Measurements from ENCODE around the gene BRSK2. TPM values are rescaled to one million over a fixed set of nuclear protein-coding genes. Genes with fewer than 3 reads are reported as not detected.
A peak's percentile ranks its signal among the peaks of the same experiment; 100 is the strongest.

The BRSK2 gene
- total and polyA plus RNA-seq, 2 experiments from 2014 or later, result 4.7 to 13.6 TPM

GRCh38 chr11:1353383-1354124 is 36.2 kb upstream of the BRSK2 start:
- H3K27me3 ChIP-seq, result no peaks in the 10 kb centered on the region
- H3K9me2 ChIP-seq (replicated peaks; ENCODE audit: insufficient read depth), result no peaks in the 10 kb centered on the region
- H4K20me1 ChIP-seq (ENCODE audit: insufficient read depth, poor library complexity, severe bottlenecking), result no peaks in the 10 kb centered on the region
- no peak overlapping the region for H3K4me3 ChIP-seq
- no peak for TF ChIP-seq EZH2 (IDR thresholded peaks at IDR 0.05; ENCODE audit: borderline replicate concordance)
- TF ChIP-seq CTCF (IDR thresholded peaks at IDR 0.05; ENCODE audit: poor library complexity), result no peak
- TF ChIP-seq EZH2phosphoT487 (IDR thresholded peaks at IDR 0.05; ENCODE audit: low read depth, severe bottlenecking, unreplicated experiment), result no peak
- H3K27ac ChIP-seq, result no peak overlapping the region
- H3K79me2 ChIP-seq, result no peaks in the 10 kb centered on the region
- H3K9me3 ChIP-seq (ENCODE audit: low read depth), result no peaks in the 10 kb centered on the region
- no peak for DNase-seq (ENCODE audit: low spot score)
- no peak overlapping the region for H3K4me2 ChIP-seq
- 81% methylated on average over 30 of the region's 32 CpGs for WGBS (ENCODE audit: low lambda C conversion rate, missing lambda C conversion rate)
- no peak overlapping the region for H2AFZ ChIP-seq
- H3K4me1 ChIP-seq (ENCODE audit: insufficient read depth), result peaks cover 5% of the 10 kb centered on the region
- H3K36me3 ChIP-seq (replicated peaks; ENCODE audit: insufficient read depth, low read depth), result no peaks in the 10 kb centered on the region

GRCh38 chr11:1354125-1354938 is 35.4 kb upstream of the BRSK2 start:
- Histone ChIP-seq H3K9me2 (replicated peaks; ENCODE audit: insufficient read depth) (no peaks in the 10 kb centered on the region), H3K9me3 (ENCODE audit: low read depth) (no peaks in the 10 kb centered on the region), H3K4me3 (no peak overlapping the region), H3K27me3 (no peaks in the 10 kb centered on the region), H3K36me3 (replicated peaks; ENCODE audit: insufficient read depth, low read depth) (no peaks in the 10 kb centered on the region), H3K4me1 (ENCODE audit: insufficient read depth) (peaks cover 5% of the 10 kb centered on the region), H3K79me2 (no peaks in the 10 kb centered on the region), H3K27ac (no peak overlapping the region), H2AFZ (no peak overlapping the region), H3K4me2 (no peak overlapping the region), H4K20me1 (ENCODE audit: insufficient read depth, poor library complexity, severe bottlenecking) (no peaks in the 10 kb centered on the region)
- DNase-seq (ENCODE audit: low spot score), result no peak
- 88% methylated on average over 31 of the region's 32 CpGs for WGBS (ENCODE audit: low lambda C conversion rate, missing lambda C conversion rate)
- TF ChIP-seq EZH2phosphoT487 (IDR thresholded peaks at IDR 0.05; ENCODE audit: low read depth, severe bottlenecking, unreplicated experiment) (no peak), EZH2 (IDR thresholded peaks at IDR 0.05; ENCODE audit: borderline replicate concordance) (no peak), CTCF (IDR thresholded peaks at IDR 0.05; ENCODE audit: poor library complexity) (no peak)

GRCh38 chr11:1356007-1356435 is 33.7 kb upstream of the BRSK2 start:
- H2AFZ ChIP-seq, result no peak overlapping the region
- DNase-seq (ENCODE audit: low spot score), result peak; percentile 44
- H3K9me2 ChIP-seq (replicated peaks; ENCODE audit: insufficient read depth), result no peaks in the 10 kb centered on the region
- H4K20me1 ChIP-seq (ENCODE audit: insufficient read depth, poor library complexity, severe bottlenecking), result no peaks in the 10 kb centered on the region
- H3K36me3 ChIP-seq (replicated peaks; ENCODE audit: insufficient read depth, low read depth), result no peaks in the 10 kb centered on the region
- H3K4me3 ChIP-seq, result no peak overlapping the region
- peaks cover 5% of the 10 kb centered on the region for H3K4me1 ChIP-seq (ENCODE audit: insufficient read depth)
- H3K9me3 ChIP-seq (ENCODE audit: low read depth), result no peaks in the 10 kb centered on the region
- 42% methylated on average over 13 of the region's 14 CpGs for WGBS (ENCODE audit: low lambda C conversion rate, missing lambda C conversion rate)
- H3K27ac ChIP-seq, result no peak overlapping the region
- TF ChIP-seq CTCF (IDR thresholded peaks at IDR 0.05; ENCODE audit: poor library complexity) (no peak), EZH2phosphoT487 (IDR thresholded peaks at IDR 0.05; ENCODE audit: low read depth, severe bottlenecking, unreplicated experiment) (peak; percentile 84)
- no peaks in the 10 kb centered on the region for H3K79me2 ChIP-seq
- H3K4me2 ChIP-seq, result peak overlapping the region; percentile 44
- no peaks in the 10 kb centered on the region for H3K27me3 ChIP-seq
